ENCODE measurements around the gene ATAT1. TPM values are rescaled to one million over a fixed set of nuclear protein-coding genes. Genes with fewer than 3 reads are reported as not detected.
A peak's percentile ranks its signal among the peaks of the same experiment; 100 is the strongest.

The ATAT1 gene
- total and polyA plus RNA-seq, 10 of the 15 experiments (the other 5 are each of a cell fraction or from before 2014, with no cell fraction given) = 1.1 to 14.2 (median 6.9) TPM

DNA sequence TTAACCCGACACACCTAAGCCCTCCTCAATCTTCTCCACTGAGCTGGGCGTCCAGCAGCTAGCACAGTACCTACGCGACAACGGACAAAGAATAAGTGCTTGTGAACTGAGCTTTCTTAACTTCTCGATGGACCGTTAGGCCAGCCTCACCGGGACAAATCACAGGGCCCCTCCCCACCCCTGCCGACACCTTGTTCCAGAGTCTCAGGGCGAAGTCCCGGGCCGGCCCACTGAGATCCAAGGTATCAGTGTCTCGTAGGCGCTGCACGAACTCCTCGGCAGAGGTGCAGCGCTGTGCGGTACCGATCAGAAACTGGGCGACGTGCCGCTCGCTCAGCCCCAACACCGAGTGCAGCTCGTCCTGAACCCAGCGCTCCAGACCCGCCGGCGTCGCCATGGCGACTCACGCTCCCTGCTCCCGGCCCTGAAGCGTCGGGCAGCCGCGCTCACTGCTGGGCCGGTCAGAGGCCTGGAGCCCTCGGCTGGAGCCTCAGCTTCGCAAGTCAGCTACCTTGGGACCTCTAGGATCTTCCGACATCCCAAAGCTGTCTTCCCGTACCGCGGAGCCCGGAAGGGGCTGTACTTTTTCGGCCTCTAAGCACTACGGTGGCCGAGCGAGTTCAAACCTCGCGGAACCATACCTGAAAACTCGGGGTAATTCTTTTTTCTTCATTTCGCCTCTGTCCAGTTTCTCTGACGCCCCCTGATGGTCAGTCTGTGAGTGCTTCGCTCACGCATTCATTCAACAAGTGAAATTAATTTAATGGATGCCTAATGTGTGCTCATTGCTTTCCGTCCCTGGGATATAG lies 46.0 kb downstream of the ATAT1 start, which contains the start of gene DHX16 (continued):
- TF ChIP-seq, protein P1, sequence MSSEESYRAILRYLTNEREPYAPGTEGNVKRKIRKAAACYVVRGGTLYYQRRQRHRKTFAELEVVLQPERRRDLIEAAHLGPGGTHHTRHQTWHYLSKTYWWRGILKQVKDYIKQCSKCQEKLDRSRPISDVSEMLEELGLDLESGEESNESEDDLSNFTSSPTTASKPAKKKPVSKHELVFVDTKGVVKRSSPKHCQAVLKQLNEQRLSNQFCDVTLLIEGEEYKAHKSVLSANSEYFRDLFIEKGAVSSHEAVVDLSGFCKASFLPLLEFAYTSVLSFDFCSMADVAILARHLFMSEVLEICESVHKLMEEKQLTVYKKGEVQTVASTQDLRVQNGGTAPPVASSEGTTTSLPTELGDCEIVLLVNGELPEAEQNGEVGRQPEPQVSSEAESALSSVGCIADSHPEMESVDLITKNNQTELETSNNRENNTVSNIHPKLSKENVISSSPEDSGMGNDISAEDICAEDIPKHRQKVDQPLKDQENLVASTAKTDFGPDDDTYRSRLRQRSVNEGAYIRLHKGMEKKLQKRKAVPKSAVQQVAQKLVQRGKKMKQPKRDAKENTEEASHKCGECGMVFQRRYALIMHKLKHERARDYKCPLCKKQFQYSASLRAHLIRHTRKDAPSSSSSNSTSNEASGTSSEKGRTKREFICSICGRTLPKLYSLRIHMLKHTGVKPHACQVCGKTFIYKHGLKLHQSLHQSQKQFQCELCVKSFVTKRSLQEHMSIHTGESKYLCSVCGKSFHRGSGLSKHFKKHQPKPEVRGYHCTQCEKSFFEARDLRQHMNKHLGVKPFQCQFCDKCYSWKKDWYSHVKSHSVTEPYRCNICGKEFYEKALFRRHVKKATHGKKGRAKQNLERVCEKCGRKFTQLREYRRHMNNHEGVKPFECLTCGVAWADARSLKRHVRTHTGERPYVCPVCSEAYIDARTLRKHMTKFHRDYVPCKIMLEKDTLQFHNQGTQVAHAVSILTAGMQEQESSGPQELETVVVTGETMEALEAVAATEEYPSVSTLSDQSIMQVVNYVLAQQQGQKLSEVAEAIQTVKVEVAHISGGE (CRISPR knock-in tag; IDR thresholded peaks at IDR 0.05) = peak; percentile 33; the same call in 1 of the 2 replicates
- TF ChIP-seq NFYA (IDR thresholded peaks at IDR 0.05; ENCODE audit: borderline replicate concordance, low read depth, low read length) (no peak), RB1 (IDR thresholded peaks at IDR 0.05; ENCODE audit: borderline replicate concordance) (no peak; the same call in 1 of the 2 replicates), BRCA1 (IDR thresholded peaks at IDR 0.05; ENCODE audit: low read depth, low read length) (no peak), IKZF2 (IDR thresholded peaks at IDR 0.05) (no peak; a peak in 1 of 4 replicates), TBL1XR1 (IDR thresholded peaks at IDR 0.05; ENCODE audit: low read depth, low read length) (no peak), CBX3 (IDR thresholded peaks at IDR 0.05; ENCODE audit: borderline replicate concordance, low read depth) (no peak), SMC3 (IDR thresholded peaks at IDR 0.05; ENCODE audit: borderline replicate concordance, low read length) (peak; percentile 64; the same call in 1 of the 2 replicates), RBBP5 (conservative IDR thresholded peaks at IDR 0.05) (no peak), POLR2AphosphoS5 (IDR thresholded peaks at IDR 0.05; ENCODE audit: low read length) (peak; percentile 74), BACH1 (IDR thresholded peaks at IDR 0.05; ENCODE audit: borderline replicate concordance) (peak; percentile 49; the same call in 1 of the 2 replicates), FOS (IDR thresholded peaks at IDR 0.05; ENCODE audit: borderline replicate concordance, extremely low read depth, insufficient read length) (no peak), CBX5 (IDR thresholded peaks at IDR 0.05; ENCODE audit: low read depth) (0 out of 2 replicates have a peak, but pooled peaks have one; percentile 39), ELK1 (IDR thresholded peaks at IDR 0.05; ENCODE audit: low read depth, low read length) (0 out of 2 replicates have a peak, but pooled peaks have one; percentile 49), RELA (IDR thresholded peaks at IDR 0.05; ENCODE audit: borderline replicate concordance, partially characterized antibody) (peak; percentile 35), TCF7 (IDR thresholded peaks at IDR 0.05; ENCODE audit: borderline replicate concordance) (no peak), CREB1 (IDR thresholded peaks at IDR 0.05; ENCODE audit: low read depth) (peak; percentile 69), IKZF1 (conservative IDR thresholded peaks at IDR 0.05) (peak; percentile 87), ZSCAN29 (IDR thresholded peaks at IDR 0.05) (peak; percentile 60), CBFB (IDR thresholded peaks at IDR 0.05; ENCODE audit: low read depth) (peak; percentile 81; the same call in 1 of the 2 replicates)
- TF ChIP-seq, protein P2, sequence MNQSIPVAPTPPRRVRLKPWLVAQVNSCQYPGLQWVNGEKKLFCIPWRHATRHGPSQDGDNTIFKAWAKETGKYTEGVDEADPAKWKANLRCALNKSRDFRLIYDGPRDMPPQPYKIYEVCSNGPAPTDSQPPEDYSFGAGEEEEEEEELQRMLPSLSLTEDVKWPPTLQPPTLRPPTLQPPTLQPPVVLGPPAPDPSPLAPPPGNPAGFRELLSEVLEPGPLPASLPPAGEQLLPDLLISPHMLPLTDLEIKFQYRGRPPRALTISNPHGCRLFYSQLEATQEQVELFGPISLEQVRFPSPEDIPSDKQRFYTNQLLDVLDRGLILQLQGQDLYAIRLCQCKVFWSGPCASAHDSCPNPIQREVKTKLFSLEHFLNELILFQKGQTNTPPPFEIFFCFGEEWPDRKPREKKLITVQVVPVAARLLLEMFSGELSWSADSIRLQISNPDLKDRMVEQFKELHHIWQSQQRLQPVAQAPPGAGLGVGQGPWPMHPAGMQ (IDR thresholded peaks at IDR 0.05; ENCODE audit: borderline replicate concordance) = no peak
- TF ChIP-seq, protein P3, sequence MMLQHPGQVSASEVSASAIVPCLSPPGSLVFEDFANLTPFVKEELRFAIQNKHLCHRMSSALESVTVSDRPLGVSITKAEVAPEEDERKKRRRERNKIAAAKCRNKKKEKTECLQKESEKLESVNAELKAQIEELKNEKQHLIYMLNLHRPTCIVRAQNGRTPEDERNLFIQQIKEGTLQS (IDR thresholded peaks at IDR 0.05; ENCODE audit: borderline replicate concordance, extremely low read depth, low read depth, low read length) = no peak
- TF ChIP-seq, protein P4, sequence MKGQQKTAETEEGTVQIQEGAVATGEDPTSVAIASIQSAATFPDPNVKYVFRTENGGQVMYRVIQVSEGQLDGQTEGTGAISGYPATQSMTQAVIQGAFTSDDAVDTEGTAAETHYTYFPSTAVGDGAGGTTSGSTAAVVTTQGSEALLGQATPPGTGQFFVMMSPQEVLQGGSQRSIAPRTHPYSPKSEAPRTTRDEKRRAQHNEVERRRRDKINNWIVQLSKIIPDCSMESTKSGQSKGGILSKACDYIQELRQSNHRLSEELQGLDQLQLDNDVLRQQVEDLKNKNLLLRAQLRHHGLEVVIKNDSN (IDR thresholded peaks at IDR 0.05; ENCODE audit: borderline replicate concordance, extremely low read length, insufficient read depth, low read depth, low read length) = no peak

All from GM12878 (cell line).